Measurements from ENCODE around the gene ENO2.

Gene ENO2

DNA sequence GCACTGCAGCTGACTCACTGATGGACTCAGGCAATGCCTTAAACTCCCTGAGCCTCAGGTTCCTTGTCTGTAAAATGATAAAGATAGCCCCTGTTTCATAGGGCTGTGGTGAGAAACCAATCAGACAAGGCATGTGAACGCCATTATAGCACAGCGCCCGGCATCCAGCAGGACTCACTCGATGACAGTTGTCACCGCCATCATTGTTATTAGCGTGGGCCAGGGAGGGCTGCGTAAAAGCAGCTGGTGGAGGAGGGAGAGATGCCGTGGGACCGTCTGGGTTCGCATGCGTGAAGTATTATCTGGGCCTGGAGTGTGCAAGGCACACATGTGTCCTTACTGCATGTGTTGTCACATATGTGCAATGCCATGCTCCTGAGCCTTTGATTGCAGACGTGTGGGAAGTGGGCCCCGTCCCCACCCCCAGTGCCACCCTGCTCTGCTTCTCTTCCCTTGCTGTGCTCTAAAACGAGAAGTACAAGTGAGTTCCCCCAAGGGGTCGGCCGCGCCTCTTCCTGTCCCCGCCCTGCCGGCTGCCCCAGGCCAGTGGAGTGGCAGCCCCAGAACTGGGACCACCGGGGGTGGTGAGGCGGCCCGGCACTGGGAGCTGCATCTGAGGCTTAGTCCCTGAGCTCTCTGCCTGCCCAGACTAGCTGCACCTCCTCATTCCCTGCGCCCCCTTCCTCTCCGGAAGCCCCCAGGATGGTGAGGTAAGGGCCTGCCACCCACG lies 36.6 kb downstream of the ENO2 start, which contains the start of gene PTPN6:
Gene PTPN6 (plus strand): TSS at position 546 of the 730 bp plus-strand sequence. CDS start 157 bp downstream, at position 703.
- peak; percentile 67 for DNase-seq

DNA sequence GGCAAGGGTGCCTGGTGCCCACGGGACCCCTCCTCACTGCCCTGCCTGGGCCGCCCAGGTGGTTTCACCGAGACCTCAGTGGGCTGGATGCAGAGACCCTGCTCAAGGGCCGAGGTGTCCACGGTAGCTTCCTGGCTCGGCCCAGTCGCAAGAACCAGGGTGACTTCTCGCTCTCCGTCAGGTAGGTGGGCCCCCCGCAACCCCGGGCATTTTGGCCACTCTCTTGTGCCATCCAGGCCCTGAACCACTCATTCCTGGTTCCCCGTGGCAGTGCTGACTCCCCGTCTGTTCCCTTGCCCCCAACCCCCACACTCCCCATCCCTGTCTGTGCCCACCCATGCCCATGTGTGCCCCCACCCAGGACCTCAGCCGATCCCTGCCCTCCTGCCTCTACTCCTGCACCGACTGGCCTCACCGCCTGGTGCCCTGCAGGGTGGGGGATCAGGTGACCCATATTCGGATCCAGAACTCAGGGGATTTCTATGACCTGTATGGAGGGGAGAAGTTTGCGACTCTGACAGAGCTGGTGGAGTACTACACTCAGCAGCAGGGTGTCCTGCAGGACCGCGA lies 37.3 kb downstream of the ENO2 start:
- DNase-seq: no peak

DNA sequence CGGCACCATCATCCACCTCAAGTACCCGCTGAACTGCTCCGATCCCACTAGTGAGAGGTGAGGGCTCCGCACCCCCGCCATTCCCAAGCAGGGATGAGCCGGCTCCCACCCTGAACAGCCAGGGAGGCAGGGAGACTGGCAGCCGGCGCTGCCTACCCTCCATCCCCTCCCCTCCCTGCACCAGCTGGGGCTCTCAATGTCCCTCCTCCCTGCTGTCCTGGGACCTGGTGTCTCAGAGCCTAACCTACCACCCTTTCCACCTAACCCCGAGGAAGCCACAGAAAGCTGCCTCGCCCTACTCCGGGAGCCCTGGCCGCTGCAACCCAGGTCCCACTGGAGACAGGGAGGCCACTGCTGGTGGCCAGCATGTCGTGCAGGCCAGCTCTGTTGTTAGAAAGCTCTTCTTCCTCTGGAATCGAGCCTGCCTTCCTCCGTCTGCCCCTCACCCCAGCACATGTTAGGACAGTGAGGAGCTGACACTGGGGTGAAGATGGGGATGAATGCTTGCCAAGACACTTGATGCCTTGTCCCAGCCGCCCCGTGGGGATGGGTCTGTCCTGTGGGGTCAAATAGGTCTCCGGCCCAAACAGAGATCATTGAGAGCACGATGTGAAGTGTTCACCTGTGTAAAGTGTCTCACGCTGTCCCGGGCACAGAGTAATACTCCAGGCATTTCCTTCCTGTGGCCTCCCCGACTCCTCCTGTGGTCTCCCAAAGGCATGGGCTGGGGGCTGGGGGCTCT lies 37.9 kb downstream of the ENO2 start:
- no peak for DNase-seq

DNA sequence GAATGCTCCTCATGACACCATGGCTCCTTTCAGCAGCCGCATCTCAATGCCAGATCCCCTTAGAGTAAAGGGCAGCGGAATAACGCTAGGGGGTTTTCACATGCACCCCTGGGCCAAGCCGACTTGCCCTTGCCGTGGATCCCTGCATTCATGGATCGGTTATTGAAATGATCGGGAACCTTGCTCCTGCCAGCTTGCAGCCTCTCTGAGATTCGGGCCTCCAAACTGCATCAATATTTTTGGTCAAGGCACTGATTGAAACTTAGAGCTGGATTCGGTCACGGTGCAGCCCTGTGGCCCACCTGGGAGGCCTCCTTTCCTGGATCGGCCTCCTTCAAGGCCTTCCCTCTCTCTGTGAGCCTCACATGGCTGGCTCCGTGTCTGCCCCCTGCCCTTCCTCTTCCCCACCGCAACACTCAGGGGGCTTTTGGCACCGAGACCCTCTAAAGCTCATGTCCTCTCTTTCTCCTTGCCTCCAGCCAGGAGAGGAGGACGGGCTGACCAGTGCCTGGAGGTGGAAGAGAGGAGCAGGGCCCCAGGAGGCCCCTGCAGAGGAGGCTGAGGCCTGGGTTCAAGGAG lies 38.6 kb downstream of the ENO2 start:
- DNase-seq: no peak

DNA sequence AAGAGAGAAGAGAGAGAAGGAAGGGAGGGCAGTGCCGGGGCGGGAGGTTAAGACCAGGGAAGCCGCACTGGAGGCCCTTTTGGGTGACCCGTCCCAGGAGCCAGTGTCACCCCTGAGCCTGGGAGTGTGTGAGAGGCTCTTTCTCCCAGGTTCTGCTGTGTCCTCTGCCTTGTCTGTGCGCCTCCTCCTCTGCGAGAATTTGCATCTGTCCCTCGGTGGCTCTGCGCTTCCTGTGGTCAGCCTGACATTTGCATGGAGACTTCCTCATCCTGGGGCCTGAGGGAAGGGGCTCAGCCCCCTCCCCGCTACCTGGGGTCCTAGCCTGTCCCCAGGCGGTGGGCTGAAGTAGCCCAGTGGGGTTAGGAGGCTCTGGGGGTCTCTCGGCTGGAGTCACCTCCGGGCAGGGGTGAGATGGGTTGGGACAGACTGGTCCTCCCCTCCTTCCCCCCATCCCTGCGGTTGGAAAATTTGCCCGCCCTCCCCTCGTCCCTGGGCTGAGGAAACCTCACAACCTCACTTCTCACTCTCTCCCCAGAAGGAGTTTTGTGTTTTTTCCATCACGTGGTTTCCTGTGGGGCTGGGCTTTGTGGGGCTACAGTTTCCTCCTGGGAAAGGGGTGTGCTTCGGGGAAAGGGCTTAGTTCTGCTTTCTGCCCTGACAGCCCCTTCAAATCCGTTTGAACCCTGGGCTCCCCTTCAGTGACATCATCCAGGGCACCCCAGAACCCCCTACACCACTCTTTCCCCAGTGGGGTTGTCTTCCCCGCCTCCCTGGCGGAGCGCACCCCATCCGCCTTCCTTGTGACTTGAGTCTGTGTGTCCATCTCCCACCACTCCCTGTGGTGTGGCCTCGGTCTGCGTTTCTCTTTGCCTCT lies 39.3 kb downstream of the ENO2 start:
- DNase-seq: peak; percentile 84

DNA sequence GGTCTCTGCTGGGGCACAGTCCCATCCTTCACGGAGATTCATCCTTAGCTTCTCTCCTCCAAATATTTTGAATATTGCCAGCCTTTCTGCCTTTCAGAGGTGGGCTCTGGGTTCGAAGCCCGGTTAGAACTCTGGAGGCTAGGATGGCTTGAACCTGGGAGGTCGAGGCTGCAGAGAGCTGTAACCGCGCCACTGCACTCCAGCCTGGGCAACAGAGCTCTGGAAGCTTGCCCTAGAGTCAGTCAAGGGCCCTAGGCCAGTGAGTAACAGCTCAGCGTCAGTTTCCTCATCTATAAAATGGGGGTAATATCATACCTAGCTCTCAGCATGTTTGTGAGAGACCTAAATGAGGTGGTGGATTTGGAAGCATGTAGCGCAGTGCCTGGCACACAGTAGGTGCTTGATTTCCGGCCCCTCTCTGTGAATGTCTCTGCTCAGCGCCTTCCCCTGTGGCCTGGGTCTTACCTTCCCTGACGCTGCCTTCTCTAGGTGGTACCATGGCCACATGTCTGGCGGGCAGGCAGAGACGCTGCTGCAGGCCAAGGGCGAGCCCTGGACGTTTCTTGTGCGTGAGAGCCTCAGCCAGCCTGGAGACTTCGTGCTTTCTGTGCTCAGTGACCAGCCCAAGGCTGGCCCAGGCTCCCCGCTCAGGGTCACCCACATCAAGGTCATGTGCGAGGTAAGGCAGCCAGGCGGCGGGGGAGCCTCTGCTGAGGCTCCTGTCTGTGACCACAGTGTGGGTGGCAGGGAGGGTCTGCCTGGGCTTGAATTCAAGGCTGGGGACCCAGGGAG lies 40.1 kb downstream of the ENO2 start:
- DNase-seq: no peak

DNA sequence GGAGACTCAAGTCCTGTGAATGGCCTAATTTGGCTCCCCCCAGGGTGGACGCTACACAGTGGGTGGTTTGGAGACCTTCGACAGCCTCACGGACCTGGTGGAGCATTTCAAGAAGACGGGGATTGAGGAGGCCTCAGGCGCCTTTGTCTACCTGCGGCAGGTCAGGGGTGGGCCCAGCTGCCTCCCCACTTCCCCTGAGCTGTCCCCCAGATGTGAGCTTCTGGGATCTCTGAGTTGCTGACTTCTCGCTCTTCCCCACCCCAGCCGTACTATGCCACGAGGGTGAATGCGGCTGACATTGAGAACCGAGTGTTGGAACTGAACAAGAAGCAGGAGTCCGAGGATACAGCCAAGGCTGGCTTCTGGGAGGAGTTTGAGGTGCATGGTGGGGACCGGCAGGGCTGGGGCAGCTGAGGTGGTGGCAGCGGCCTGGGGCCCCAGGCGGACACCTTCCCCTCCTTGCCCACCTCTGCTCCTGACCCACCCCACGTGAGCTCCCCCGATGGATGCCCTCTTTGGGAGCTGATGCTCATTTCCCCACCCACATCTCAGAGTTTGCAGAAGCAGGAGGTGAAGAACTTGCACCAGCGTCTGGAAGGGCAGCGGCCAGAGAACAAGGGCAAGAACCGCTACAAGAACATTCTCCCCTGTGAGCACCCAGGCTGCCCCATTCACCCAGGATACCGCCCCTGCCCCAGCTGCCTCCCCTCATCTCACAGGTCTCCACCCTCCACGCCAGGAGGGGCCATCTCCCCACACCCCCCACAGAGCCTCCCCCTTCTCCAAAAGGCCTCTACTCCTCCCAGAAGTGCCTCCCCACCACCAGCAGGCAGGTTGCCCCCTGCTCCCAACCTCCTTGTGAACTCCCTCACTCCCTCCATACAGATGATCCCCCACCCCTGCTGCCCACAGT lies 41.0 kb downstream of the ENO2 start:
- no peak for DNase-seq

DNA sequence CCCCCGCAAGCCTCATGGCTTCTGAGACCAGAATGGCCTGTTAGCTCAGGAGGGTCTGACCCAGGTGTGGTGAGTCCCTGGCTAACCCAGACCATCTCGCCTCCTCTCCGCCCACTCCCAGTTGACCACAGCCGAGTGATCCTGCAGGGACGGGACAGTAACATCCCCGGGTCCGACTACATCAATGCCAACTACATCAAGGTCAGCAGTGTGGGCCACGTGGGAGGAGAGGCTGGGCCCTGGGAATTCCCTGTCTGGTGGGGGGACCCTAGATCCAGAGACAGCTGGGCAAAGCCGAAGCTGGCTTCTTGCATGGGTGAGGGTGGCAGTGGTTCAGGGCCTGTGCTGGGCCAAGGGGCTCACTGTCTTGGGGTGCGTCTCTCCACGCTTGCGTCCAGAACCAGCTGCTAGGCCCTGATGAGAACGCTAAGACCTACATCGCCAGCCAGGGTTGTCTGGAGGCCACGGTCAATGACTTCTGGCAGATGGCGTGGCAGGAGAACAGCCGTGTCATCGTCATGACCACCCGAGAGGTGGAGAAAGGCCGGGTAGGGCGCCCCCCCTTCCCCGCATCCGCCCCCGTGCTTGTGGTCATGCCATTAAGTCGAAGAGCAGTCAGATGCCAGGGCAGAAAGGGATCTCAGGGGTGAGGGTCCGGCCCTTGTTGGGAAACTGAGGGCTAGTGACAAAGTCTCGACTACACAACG lies 41.8 kb downstream of the ENO2 start:
- DNase-seq: no peak

DNA sequence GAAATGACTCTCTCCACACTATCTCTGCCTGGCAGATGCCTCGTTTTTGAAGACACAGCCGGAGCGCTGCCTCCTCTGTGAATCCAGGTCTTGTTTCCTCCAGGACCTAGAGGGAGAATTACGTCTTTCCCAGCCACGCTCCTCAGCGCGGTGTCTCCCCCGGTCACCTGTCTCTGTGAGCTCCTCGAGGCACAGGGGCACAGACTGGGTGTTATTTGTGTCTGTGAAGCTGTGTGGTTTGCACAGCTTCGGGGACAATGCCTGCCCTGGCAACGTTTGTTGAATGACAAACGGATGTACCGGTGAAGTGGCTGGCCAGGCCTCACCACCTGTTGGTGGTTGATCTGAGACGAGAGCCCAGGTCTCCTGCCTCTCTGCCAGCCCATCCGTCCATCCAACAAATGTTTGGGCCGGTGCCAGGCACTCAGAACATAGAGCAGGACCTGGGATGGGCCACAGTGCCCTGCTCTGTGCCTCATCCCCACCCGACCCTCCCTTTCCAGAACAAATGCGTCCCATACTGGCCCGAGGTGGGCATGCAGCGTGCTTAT lies 42.8 kb downstream of the ENO2 start:
- peak; percentile 62 for DNase-seq

DNA sequence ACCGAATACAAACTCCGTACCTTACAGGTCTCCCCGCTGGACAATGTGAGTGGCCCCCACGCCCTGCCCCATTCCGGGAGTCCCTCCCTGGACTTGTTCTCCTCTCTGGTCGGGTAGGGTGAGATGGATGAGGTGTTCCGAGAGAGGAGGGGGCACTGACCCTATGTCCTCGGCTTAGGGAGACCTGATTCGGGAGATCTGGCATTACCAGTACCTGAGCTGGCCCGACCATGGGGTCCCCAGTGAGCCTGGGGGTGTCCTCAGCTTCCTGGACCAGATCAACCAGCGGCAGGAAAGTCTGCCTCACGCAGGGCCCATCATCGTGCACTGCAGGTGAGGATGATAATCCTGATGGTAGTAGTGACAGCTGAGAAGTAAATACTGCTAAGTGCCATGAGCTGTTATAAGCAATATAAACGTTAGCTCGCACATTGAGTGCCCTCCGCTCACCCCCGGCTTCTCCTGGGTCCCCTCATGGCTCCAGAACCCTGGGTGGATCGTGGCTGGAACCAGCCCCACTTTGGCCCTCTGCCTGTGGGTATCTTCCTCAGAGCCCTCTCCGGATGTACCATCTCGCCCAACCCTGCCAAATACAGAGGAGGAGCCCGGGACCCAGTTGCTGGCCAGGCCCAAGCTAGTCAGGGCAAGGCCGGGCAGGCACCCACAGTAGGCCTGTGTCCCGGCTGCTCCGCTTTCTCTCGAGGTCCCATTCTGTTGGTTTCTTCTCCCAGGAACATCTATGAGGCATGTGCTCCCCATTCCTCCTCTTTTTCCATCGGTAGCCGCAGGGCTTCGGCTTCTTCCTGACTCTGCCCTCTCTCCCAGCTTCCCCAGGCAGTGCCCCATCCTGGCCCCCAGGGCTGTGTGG lies 43.6 kb downstream of the ENO2 start:
- no peak for DNase-seq

DNA sequence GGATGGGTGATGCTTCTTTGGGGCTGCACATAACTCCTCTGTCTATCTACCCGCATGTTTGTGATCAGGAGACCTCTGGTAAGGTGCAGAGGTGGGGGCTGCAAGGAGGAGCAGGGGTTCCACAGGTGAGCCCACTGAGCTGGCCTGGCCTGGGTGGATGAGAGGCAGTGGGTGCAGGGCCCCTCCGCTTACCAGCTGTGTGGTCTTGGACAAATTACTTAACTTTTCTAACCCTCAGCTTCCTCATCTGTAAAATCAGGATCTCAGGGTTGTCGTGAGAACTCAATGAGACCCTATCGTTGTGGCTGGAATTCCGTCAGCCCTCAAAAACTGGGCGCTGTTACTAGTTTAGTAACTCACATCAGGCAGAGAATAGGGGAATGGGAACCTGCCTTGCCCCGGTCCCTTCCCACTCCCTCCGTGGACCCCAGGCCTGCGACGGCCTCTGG lies 44.3 kb downstream of the ENO2 start:
- DNase-seq: no peak

DNA sequence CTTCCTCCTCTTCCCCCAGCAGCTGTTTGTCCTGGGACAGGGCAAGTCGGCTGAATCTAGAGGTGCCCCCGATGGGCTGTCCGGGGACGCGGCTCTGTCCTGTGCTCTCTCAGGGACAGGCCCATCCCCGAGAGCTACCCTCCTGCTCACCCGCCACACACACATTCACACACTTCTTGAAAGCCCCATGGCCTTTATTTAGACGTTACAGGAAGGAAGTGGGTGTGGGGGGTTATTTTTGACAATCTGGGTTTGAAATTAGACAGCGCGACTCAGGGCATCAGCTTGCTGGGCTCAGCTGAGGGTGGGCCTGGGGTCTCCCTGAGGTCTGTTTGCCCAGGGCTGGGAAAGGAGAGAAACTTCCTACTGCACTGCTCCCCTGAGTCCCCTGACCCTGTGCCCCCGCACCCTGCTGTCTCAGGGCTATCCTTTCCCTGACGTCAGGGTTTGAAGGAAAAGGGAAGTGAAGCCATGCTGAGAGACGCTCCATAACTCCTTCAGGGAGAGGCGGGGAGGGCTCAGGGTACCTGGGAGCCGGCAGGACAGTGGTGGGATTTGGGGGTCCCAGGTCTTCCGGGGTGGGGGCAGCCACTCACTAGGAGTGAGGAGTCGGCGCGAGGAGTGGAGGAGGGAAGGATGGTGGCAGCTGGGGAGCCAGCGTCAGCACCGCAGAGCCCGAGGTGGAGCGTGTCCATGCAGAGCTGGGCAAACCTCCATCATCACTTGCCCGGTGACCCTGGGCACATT lies 44.9 kb downstream of the ENO2 start:
- peak; percentile 89 for DNase-seq

DNA sequence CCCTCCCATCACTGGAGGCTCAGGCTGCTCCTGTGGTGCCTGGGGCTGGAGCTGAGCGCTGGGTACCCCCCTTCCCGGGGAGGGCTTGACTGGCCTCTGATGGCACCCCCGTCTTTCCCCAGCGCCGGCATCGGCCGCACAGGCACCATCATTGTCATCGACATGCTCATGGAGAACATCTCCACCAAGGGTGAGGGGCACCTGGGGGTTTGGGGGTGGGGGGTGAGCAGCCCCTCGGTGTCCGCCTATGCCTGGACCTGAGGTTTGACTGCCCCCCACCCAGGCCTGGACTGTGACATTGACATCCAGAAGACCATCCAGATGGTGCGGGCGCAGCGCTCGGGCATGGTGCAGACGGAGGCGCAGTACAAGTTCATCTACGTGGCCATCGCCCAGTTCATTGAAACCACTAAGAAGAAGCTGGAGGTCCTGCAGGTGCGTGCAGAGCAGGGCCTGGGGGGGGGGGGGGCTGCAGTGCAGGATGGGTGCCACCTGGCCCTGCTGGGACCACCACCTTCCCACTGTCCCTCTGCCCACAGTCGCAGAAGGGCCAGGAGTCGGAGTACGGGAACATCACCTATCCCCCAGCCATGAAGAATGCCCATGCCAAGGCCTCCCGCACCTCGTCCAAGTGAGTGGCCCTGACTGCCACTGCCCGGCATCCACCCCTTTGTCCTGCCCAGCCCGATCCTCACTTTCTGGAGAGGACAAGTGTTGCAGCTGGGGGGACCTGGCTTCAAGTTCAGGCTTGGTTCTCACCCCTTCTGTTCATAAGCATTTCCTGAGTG lies 45.6 kb downstream of the ENO2 start:
- DNase-seq: no peak

DNA sequence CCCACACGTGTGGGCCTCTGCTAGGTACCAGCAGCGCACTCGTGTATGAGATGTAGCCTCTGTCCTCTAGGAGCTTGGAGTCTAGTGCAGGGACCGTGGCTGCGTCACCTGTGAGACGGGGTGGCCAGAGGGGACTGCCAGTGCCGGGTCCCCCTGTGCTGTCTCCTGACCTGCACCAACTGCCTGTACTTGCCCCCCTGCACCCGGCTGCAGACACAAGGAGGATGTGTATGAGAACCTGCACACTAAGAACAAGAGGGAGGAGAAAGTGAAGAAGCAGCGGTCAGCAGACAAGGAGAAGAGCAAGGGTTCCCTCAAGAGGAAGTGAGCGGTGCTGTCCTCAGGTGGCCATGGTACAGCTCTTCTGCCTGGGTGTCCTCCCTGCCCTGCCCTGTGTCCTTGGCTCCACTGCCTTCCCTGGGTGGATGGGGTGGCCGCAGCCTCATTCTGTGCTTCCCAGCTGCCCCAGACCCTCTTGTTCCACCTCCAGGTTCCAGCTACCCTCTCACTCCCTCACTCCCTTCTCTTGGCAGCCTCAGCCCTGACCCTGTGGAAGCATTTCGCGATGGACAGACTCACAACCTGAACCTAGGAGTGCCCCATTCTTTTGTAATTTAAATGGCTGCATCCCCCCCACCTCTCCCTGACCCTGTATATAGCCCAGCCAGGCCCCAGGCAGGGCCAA lies 46.4 kb downstream of the ENO2 start:
- no peak for DNase-seq

DNA sequence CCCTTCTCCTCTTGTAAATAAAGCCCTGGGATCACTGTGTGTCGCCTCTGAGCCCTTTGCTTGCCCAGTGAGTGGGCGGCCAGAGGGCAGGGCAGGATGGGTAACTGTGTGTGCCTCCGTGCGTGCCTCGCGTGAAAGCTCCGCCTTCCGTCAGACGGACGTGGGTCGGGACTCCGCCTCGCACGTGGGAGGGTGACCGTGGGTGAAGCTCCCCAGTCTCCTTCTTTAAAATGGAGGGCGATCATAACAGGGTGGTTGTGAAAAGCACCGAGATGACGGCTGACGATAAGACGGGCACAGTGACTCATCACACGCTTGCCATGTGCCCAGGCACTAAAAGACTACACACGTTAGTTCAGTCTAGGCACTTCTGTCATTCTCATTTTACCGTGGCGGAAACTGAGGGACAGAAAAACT lies 46.9 kb downstream of the ENO2 start:
- peak; percentile 98 for DNase-seq

DNA sequence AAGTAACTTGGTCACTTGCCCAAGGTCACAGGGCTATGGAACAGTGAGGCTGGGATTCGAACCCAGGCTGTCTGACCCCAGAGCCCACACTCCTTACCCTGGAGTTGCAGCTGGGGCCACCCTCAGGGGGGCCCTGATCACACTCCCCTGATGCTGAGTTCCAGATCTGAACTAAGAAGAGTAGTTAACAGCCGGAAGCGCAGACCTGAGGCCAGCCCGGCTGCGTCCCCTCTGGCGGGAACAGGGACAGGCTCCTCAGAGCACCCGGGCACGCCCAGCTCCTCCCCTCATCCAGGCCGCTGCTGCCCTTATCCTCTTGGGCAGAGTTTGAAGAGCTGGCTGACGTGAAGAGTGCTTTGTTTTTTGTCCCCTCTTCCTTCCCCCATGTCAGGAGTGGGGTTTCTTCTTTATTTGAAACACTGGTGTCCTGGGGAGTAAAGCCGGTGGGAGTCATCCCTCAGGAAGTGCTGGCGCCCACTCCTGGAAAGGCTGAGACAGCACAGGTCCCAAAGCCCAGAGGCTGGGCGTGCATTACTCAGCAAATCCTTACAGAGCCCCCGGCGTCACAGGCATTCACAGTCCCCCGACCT lies 47.4 kb downstream of the ENO2 start:
- DNase-seq: no peak
